ENCODE data around the gene SLC15A1.
"Not testable (repeated sequence)": the region's sequence is repeated elsewhere in the genome, so short reads cannot be mapped to it uniquely, and the experiment has no call there.

Gene SLC15A1

GRCh38 chr13:98658131-98658530 lies 94.3 kb downstream of the SLC15A1 start:
- H3K4me3 ChIP-seq (ENCODE audit: low read length): no peak overlapping the region
- TF ChIP-seq ZNF274 (IDR thresholded peaks at IDR 0.05; ENCODE audit: low read depth, low read length): no peak

- no peak for TF ChIP-seq ZNF274 (IDR thresholded peaks at IDR 0.05; ENCODE audit: low read depth, low read length)
These were observed 94.9 kb downstream of the SLC15A1 start for GRCh38 chr13:98657506-98658085.

GRCh38 chr13:98656223-98656622 lies 96.2 kb downstream of the SLC15A1 start:
- TF ChIP-seq ZNF274 (IDR thresholded peaks at IDR 0.05; ENCODE audit: low read depth, low read length): no peak

More at GRCh38 chr13:98657506-98658085, 94.9 kb downstream of the SLC15A1 start:
- no peak overlapping the region for H3K4me3 ChIP-seq (ENCODE audit: low read length)

GRCh38 chr13:98653463-98653985 lies 98.9 kb downstream of the SLC15A1 start:
- no peak overlapping the region for H3K4me3 ChIP-seq (ENCODE audit: low read length)
- TF ChIP-seq ZNF274 (IDR thresholded peaks at IDR 0.05; ENCODE audit: low read depth, low read length): no peak

More at GRCh38 chr13:98656223-98656622, 96.2 kb downstream of the SLC15A1 start:
- no peak overlapping the region for H3K4me3 ChIP-seq (ENCODE audit: low read length)

GRCh38 chr13:98652721-98653462 lies 99.6 kb downstream of the SLC15A1 start:
- no peak overlapping the region for H3K4me3 ChIP-seq (ENCODE audit: low read length)
- no peak for TF ChIP-seq ZNF274 (IDR thresholded peaks at IDR 0.05; ENCODE audit: low read depth, low read length)

- no peak for TF ChIP-seq ZNF274 (IDR thresholded peaks at IDR 0.05; ENCODE audit: low read depth, low read length)
- no peak overlapping the region for H3K4me3 ChIP-seq (ENCODE audit: low read length)
These were observed 100.2 kb downstream of the SLC15A1 start for GRCh38 chr13:98652276-98652675.

- no peak for TF ChIP-seq ZNF274 (IDR thresholded peaks at IDR 0.05; ENCODE audit: low read depth, low read length)
- H3K4me3 ChIP-seq (ENCODE audit: low read length): no peak overlapping the region
These were observed 100.7 kb downstream of the SLC15A1 start for GRCh38 chr13:98651744-98652143.

- no peak overlapping the region for H3K4me3 ChIP-seq (ENCODE audit: low read length)
- no peak for TF ChIP-seq ZNF274 (IDR thresholded peaks at IDR 0.05; ENCODE audit: low read depth, low read length)
These were observed 101.9 kb downstream of the SLC15A1 start for GRCh38 chr13:98650396-98651107.

- TF ChIP-seq ZNF274 (IDR thresholded peaks at IDR 0.05; ENCODE audit: low read depth, low read length): no peak
- no peak overlapping the region for H3K4me3 ChIP-seq (ENCODE audit: low read length)
These were observed 102.6 kb downstream of the SLC15A1 start for GRCh38 chr13:98649861-98650260.

GRCh38 chr13:98648686-98649085 lies 103.8 kb downstream of the SLC15A1 start:
- TF ChIP-seq ZNF274 (IDR thresholded peaks at IDR 0.05; ENCODE audit: low read depth, low read length): no peak
- no peak overlapping the region for H3K4me3 ChIP-seq (ENCODE audit: low read length)

- no peak overlapping the region for H3K4me3 ChIP-seq (ENCODE audit: low read length)
- TF ChIP-seq ZNF274 (IDR thresholded peaks at IDR 0.05; ENCODE audit: low read depth, low read length): no peak
These were observed 104.3 kb downstream of the SLC15A1 start for GRCh38 chr13:98648141-98648540.

GRCh38 chr13:98647121-98647520 lies 105.4 kb downstream of the SLC15A1 start:
- H3K4me3 ChIP-seq (ENCODE audit: low read length): no peak overlapping the region
- no peak for TF ChIP-seq ZNF274 (IDR thresholded peaks at IDR 0.05; ENCODE audit: low read depth, low read length)

- no peak overlapping the region for H3K4me3 ChIP-seq (ENCODE audit: low read length)
- no peak for TF ChIP-seq ZNF274 (IDR thresholded peaks at IDR 0.05; ENCODE audit: low read depth, low read length)
These were observed 109.0 kb downstream of the SLC15A1 start for GRCh38 chr13:98643479-98643878.

- H3K4me3 ChIP-seq (ENCODE audit: low read length): no peak overlapping the region
- no peak for TF ChIP-seq ZNF274 (IDR thresholded peaks at IDR 0.05; ENCODE audit: low read depth, low read length)
These were observed 111.4 kb downstream of the SLC15A1 start for GRCh38 chr13:98641075-98641474.

- H3K4me3 ChIP-seq (ENCODE audit: low read length): not testable (repeated sequence)
These were observed 112.7 kb downstream of the SLC15A1 start for GRCh38 chr13:98639785-98640184.

- H3K4me3 ChIP-seq (ENCODE audit: low read length): not testable (repeated sequence)
These were observed 114.1 kb downstream of the SLC15A1 start for GRCh38 chr13:98638352-98638751.

All from GM08714 (cell line).